VCaP (cell line): ENCODE data around the gene RASGEF1C.

Source experiments
- H3K27ac ChIP-seq: fragments of 450-650 bp; 2 replicates; pipeline ENCODE4 v1.5.1; 2017
- TF ChIP-seq, protein P1 (sequence below): fragments of 450-650 bp; conservative IDR thresholded peaks from 2 replicates; pipeline ENCODE4 v1.5.1; 2017; ENCODE audit warnings: mild to moderate bottlenecking, moderate library complexity

RASGEF1C gene

DNA sequence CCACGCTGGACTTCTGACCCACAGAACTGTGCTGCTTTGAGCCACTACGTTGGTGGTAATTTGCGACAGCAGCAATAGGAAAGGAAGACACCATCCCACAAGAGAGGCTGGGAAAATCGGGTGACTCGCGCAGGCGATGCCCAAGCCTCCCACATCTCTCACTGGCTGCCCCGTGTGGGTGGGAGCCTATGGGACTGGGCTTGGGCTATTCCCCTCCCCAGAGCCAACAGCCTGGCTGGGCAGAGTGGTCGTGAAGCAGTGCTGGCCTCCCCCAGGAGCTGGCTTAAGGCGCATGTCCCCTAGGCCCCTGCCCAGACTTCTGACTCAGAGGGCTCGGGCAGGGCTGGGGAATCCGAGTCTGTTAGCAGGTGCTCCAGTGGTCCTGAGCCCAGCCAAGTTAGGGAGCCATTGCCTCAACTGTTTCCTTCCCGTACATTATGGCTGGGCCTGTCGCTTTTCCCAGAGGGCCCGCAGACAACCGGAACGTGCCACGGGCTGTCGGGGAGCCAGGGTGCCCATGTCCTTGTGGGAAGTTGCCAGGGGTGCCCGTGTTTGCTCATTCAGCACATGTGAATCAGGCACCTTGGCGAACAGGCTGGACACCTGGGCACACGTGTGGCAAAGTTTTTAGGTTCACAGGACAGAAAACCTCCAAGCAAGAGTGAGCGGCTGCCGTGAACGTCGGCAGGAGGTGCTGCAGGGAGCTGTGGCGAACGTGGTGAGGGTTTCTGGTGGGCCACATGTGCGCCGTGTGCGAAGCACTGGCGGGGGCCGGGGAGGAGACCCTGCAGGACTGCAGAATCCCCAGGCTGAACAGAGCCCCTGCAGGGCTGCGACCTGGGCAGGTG, 7.0 kb upstream of the RASGEF1C start:
- H3K27ac ChIP-seq = no peak overlapping the region
- TF ChIP-seq, protein P1, sequence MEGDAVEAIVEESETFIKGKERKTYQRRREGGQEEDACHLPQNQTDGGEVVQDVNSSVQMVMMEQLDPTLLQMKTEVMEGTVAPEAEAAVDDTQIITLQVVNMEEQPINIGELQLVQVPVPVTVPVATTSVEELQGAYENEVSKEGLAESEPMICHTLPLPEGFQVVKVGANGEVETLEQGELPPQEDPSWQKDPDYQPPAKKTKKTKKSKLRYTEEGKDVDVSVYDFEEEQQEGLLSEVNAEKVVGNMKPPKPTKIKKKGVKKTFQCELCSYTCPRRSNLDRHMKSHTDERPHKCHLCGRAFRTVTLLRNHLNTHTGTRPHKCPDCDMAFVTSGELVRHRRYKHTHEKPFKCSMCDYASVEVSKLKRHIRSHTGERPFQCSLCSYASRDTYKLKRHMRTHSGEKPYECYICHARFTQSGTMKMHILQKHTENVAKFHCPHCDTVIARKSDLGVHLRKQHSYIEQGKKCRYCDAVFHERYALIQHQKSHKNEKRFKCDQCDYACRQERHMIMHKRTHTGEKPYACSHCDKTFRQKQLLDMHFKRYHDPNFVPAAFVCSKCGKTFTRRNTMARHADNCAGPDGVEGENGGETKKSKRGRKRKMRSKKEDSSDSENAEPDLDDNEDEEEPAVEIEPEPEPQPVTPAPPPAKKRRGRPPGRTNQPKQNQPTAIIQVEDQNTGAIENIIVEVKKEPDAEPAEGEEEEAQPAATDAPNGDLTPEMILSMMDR = no peak

DNA sequence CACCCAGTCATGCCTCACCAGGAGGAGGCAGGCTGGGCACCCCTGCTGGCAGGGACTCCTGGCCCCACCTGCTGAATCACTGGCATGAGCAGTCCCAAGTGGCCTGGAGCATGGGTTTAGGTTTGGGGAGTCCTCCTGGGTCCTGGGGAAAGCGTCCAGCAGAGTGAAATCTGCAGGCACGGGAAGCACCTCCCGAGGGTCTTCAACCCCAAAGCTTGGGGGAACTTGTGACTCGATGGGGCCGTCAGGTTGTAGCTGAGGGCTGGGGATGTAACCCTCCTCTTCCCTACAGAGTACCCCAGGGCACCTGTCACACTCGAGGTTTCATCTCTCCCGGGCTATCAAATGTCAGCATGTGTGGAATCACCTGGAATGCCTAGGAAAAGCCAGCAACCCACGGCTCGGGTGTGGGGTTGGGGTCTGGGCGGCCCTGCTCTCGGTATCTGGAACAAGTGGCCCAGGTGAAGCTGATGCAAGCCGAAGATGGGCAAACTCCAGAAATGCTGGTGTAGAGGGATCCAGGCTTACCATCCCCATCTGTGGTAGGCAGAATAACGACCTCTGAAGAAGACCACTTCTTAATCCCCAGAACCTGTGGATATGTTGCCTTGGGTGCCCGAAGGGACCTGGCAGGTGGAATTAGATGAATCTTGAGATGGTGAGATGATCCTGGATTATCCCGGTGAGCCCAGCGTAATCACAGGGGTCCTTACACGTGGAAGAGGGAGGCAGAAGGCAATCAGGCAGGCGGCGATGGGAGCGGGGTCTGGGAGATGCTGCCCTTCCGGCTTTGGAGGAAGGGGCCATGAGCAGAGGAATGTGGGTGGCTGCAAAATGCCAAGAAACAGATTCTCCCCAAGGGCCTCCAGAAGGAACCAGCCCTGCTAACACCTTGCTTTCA, 6.1 kb upstream of the RASGEF1C start:
- peak overlapping the region; percentile 100; the same call in 1 of the 2 replicates for H3K27ac ChIP-seq
- TF ChIP-seq, protein P1 = no peak

GRCh38 chr5:180213657-180214207, 4.7 kb upstream of the RASGEF1C start:
- TF ChIP-seq, protein P1 = no peak
- H3K27ac ChIP-seq = peak overlapping the region; percentile 100

DNA sequence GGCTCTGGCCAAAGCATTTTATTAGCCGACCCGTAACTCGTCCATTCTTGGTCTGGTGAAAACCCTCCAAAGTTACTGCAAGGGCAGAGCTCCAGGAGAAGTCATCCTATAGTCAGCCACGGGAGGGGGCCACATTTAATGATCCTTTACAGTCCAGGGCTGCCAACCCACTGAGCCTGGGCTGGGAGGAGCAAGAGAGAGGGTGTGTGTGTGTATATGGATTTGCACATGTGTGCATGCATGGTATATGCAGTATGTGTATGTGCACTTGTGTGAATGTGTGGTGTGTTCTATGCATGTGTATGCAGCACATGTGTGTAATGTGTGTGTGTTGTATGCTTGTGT, 4.2 kb upstream of the RASGEF1C start:
- TF ChIP-seq, protein P1 = peak; percentile 62

GRCh38 chr5:180212363-180213255, 3.6 kb upstream of the RASGEF1C start:
- TF ChIP-seq, protein P1 = no peak

More for the DNA sequence above, 4.2 kb upstream of the RASGEF1C start:
- peak overlapping the region; percentile 100 for H3K27ac ChIP-seq

DNA sequence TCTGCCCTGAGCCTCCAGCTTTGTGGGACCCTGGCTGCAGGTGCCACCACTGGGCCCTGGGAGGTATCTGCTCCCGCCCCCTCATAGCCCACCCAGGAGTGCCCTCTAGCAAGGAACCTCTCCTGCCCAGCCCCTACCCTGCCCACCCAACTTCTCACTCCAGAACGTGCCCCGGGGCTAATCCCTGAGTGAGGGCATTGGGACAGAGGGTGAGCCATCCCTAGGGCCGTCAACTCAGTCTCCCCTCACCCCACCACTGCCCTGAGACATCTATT, 2.7 kb upstream of the RASGEF1C start:
- TF ChIP-seq, protein P1 = no peak
- peak overlapping the region; percentile 100 for H3K27ac ChIP-seq

More at GRCh38 chr5:180212363-180213255, 3.6 kb upstream of the RASGEF1C start:
- H3K27ac ChIP-seq = peak overlapping the region; percentile 100
